ENCODE data around the gene OCSTAMP.
A peak's percentile ranks its signal among the peaks of the same experiment; 100 is the strongest.

OCSTAMP gene

GRCh38 chr20:46559001-46559400, 8.5 kb upstream of the OCSTAMP start:
- no peak for TF ChIP-seq CTCF (conservative IDR thresholded peaks at IDR 0.05)
- no peak overlapping the region for H3K27ac ChIP-seq

- no peak for TF ChIP-seq CTCF (conservative IDR thresholded peaks at IDR 0.05)
- H3K27ac ChIP-seq: no peak overlapping the region
These were observed 8.1 kb upstream of the OCSTAMP start for GRCh38 chr20:46558511-46558959.

- peak overlapping the region; percentile 17 for H3K27ac ChIP-seq
- TF ChIP-seq CTCF (conservative IDR thresholded peaks at IDR 0.05): no peak
These were observed 6.9 kb upstream of the OCSTAMP start for GRCh38 chr20:46557231-46557956.

- H3K27ac ChIP-seq: no peak overlapping the region
- TF ChIP-seq CTCF (conservative IDR thresholded peaks at IDR 0.05): no peak
These were observed 5.0 kb upstream of the OCSTAMP start for GRCh38 chr20:46555370-46555956.

- no peak overlapping the region for H3K27ac ChIP-seq
- TF ChIP-seq CTCF (conservative IDR thresholded peaks at IDR 0.05): no peak
These were observed 4.4 kb upstream of the OCSTAMP start for GRCh38 chr20:46554828-46555227.

GRCh38 chr20:46553926-46554325, 3.5 kb upstream of the OCSTAMP start:
- TF ChIP-seq CTCF (conservative IDR thresholded peaks at IDR 0.05): no peak
- no peak overlapping the region for H3K27ac ChIP-seq

- no peak for TF ChIP-seq CTCF (conservative IDR thresholded peaks at IDR 0.05)
- H3K27ac ChIP-seq: no peak overlapping the region
These were observed 2.3 kb upstream of the OCSTAMP start for GRCh38 chr20:46552460-46553420.

Measured in VCaP (cell line).